Activated CD8-positive, alpha-beta memory T cell treated with anti-CD3 and anti-CD28 coated beads for 36 hours (primary cell): Measurements from ENCODE around the gene DNTT. TPM values are rescaled to one million over a fixed set of nuclear protein-coding genes. Genes with fewer than 3 reads are reported as not detected.

Source experiments
- total RNA-seq, 2 experiments: library from RNA; stranded (reverse); gene quantifications; one replicate each; pipeline ENCODE4 v1.2.3, GENCODE V29; 2021

DNTT gene
- total RNA-seq, 2 experiments from 2014 or later: not detected

Other genes with a start within 250 kb of the DNTT start
- gene ZNF518A, start 174.1 kb upstream of the DNTT start, total RNA-seq: 10 to 100 TPM; 13.1 to 14.1 TPM
- gene BLNK, start 32.9 kb upstream of the DNTT start, total RNA-seq: not detected
- not detected for gene OPALIN, start 54.6 kb downstream of the DNTT start, total RNA-seq
- gene TLL2, start 209.5 kb downstream of the DNTT start, total RNA-seq: not detected